Middle frontal gyrus (tissue), 1 donor: ENCODE results near the gene RPS6KC1.
A peak's percentile ranks its signal among the peaks of the same experiment; 100 is the strongest.
"Not testable (repeated sequence)": the region's sequence is repeated elsewhere in the genome, so short reads cannot be mapped to it uniquely, and the experiment has no call there.

ENCODE experiments used
- DNase-seq: peaks from one replicate; pipeline ENCODE4 v3.0.0-alpha.2; 2015; ENCODE audit warnings: low spot score; ENCODE audit errors: extremely low spot score

The RPS6KC1 gene

GRCh38 chr1:213104604-213105003, 53.6 kb downstream of the RPS6KC1 start:
- no peak for DNase-seq

- no peak for DNase-seq
These were observed 55.3 kb downstream of the RPS6KC1 start for GRCh38 chr1:213106298-213106697.

GRCh38 chr1:213107613-213108012, 56.6 kb downstream of the RPS6KC1 start:
- DNase-seq = no peak

GRCh38 chr1:213110349-213111300, 59.6 kb downstream of the RPS6KC1 start:
- DNase-seq = no peak

- no peak for DNase-seq
These were observed 60.5 kb downstream of the RPS6KC1 start for GRCh38 chr1:213111502-213111901.

GRCh38 chr1:213112723-213113122, 61.7 kb downstream of the RPS6KC1 start:
- DNase-seq = not testable (repeated sequence)

GRCh38 chr1:213117699-213118180, 66.7 kb downstream of the RPS6KC1 start:
- not testable (repeated sequence) for DNase-seq

- no peak for DNase-seq
These were observed 68.8 kb downstream of the RPS6KC1 start for GRCh38 chr1:213119794-213120193.

- DNase-seq = no peak
These were observed 69.3 kb downstream of the RPS6KC1 start for GRCh38 chr1:213120386-213120785.

- no peak for DNase-seq
These were observed 69.9 kb downstream of the RPS6KC1 start for GRCh38 chr1:213120961-213121360.

GRCh38 chr1:213122514-213122929, 71.5 kb downstream of the RPS6KC1 start:
- DNase-seq = peak; percentile 27

- no peak for DNase-seq
These were observed 72.0 kb downstream of the RPS6KC1 start for GRCh38 chr1:213123087-213123486.

GRCh38 chr1:213123536-213123935, 72.5 kb downstream of the RPS6KC1 start:
- DNase-seq = no peak

GRCh38 chr1:213124590-213124989, 73.5 kb downstream of the RPS6KC1 start:
- DNase-seq = no peak

- no peak for DNase-seq
These were observed 74.6 kb downstream of the RPS6KC1 start for GRCh38 chr1:213125643-213126042.

GRCh38 chr1:213127074-213127473, 76.0 kb downstream of the RPS6KC1 start:
- no peak for DNase-seq

GRCh38 chr1:213131851-213132655, 81.0 kb downstream of the RPS6KC1 start:
- no peak for DNase-seq

GRCh38 chr1:213135572-213135971, 84.5 kb downstream of the RPS6KC1 start:
- no peak for DNase-seq

GRCh38 chr1:213136190-213136917, 85.3 kb downstream of the RPS6KC1 start:
- DNase-seq = no peak

GRCh38 chr1:213138391-213138790, 87.3 kb downstream of the RPS6KC1 start:
- DNase-seq = no peak

GRCh38 chr1:213138892-213139291, 87.9 kb downstream of the RPS6KC1 start:
- DNase-seq = no peak
